ENCODE results near the gene RAB11FIP4.
A peak's percentile ranks its signal among the peaks of the same experiment; 100 is the strongest.

The RAB11FIP4 gene

GRCh38 chr17:31568539-31568938 lies 177.1 kb downstream of the RAB11FIP4 start:
- DNase-seq (ENCODE audit: low read depth): no peak
- no peak for TF ChIP-seq CTCF (IDR thresholded peaks at IDR 0.05; ENCODE audit: insufficient read depth, low read depth, low read length, missing control alignments)
- H3K4me3 ChIP-seq (ENCODE audit: low read length): no peak overlapping the region

- no peak for DNase-seq (ENCODE audit: low read depth)
- no peak overlapping the region for H3K4me3 ChIP-seq (ENCODE audit: low read length)
- no peak for TF ChIP-seq CTCF (IDR thresholded peaks at IDR 0.05; ENCODE audit: insufficient read depth, low read depth, low read length, missing control alignments)
These were observed 178.8 kb downstream of the RAB11FIP4 start for GRCh38 chr17:31570231-31570630.

- TF ChIP-seq CTCF (IDR thresholded peaks at IDR 0.05; ENCODE audit: insufficient read depth, low read depth, low read length, missing control alignments): no peak
- H3K4me3 ChIP-seq (ENCODE audit: low read length): no peak overlapping the region
- DNase-seq (ENCODE audit: low read depth): no peak
These were observed 179.7 kb downstream of the RAB11FIP4 start for GRCh38 chr17:31570951-31571892.

- TF ChIP-seq CTCF (IDR thresholded peaks at IDR 0.05; ENCODE audit: insufficient read depth, low read depth, low read length, missing control alignments): no peak
- no peak overlapping the region for H3K4me3 ChIP-seq (ENCODE audit: low read length)
- no peak for DNase-seq (ENCODE audit: low read depth)
These were observed 180.9 kb downstream of the RAB11FIP4 start for GRCh38 chr17:31572341-31572740.

GRCh38 chr17:31573047-31573446 lies 181.6 kb downstream of the RAB11FIP4 start:
- no peak overlapping the region for H3K4me3 ChIP-seq (ENCODE audit: low read length)
- DNase-seq (ENCODE audit: low read depth): peak; percentile 26
- TF ChIP-seq CTCF (IDR thresholded peaks at IDR 0.05; ENCODE audit: insufficient read depth, low read depth, low read length, missing control alignments): no peak

- H3K4me3 ChIP-seq (ENCODE audit: low read length): no peak overlapping the region
- no peak for DNase-seq (ENCODE audit: low read depth)
- TF ChIP-seq CTCF (IDR thresholded peaks at IDR 0.05; ENCODE audit: insufficient read depth, low read depth, low read length, missing control alignments): no peak
These were observed 182.4 kb downstream of the RAB11FIP4 start for GRCh38 chr17:31573861-31574260.

GRCh38 chr17:31574458-31574857 lies 183.0 kb downstream of the RAB11FIP4 start:
- no peak overlapping the region for H3K4me3 ChIP-seq (ENCODE audit: low read length)
- no peak for DNase-seq (ENCODE audit: low read depth)
- no peak for TF ChIP-seq CTCF (IDR thresholded peaks at IDR 0.05; ENCODE audit: insufficient read depth, low read depth, low read length, missing control alignments)
